Measurements from ENCODE around the gene SSBP2.
"Not testable (repeated sequence)": the region's sequence is repeated elsewhere in the genome, so short reads cannot be mapped to it uniquely, and the experiment has no call there.

SSBP2 gene

GRCh38 chr5:81717860-81718259 lies 33.0 kb downstream of the SSBP2 start:
- Histone ChIP-seq H3K4me3 (ENCODE audit: low read depth in 1 of 2, low read length in 2 of 2) (no peak overlapping the region), H3K79me2 (ENCODE audit: insufficient read depth, low read length) (peaks cover 99% of the 10 kb centered on the region), H3K9me3 (ENCODE audit: insufficient read depth, low read length, severe bottlenecking) (no peaks in the 10 kb centered on the region), H3K36me3 (ENCODE audit: insufficient read depth, low read length) (peaks cover 26% of the 10 kb centered on the region; the same call in 1 of the 2 replicates), H3K27ac (ENCODE audit: low read length) (peak overlapping the region; percentile 38; the same call in 1 of the 2 replicates), H3K9ac (ENCODE audit: low read depth, low read length) (no peak overlapping the region), H4K20me1 (ENCODE audit: insufficient read depth, low read length) (peaks cover 83% of the 10 kb centered on the region), H3K4me2 (ENCODE audit: insufficient read depth, low read length) (no peak overlapping the region), H3K4me1 (ENCODE audit: insufficient read depth, low read length) (peaks cover 64% of the 10 kb centered on the region), H2AFZ (ENCODE audit: low read depth, low read length) (no peak overlapping the region), H3K27me3 (ENCODE audit: insufficient read depth, low read length, poor library complexity) (no peaks in the 10 kb centered on the region)
- no peak for DNase-seq
- no peak for TF ChIP-seq EZH2 (IDR thresholded peaks at IDR 0.05; ENCODE audit: borderline replicate concordance, low read depth, low read length, severe bottlenecking)
- TF ChIP-seq, protein P1, sequence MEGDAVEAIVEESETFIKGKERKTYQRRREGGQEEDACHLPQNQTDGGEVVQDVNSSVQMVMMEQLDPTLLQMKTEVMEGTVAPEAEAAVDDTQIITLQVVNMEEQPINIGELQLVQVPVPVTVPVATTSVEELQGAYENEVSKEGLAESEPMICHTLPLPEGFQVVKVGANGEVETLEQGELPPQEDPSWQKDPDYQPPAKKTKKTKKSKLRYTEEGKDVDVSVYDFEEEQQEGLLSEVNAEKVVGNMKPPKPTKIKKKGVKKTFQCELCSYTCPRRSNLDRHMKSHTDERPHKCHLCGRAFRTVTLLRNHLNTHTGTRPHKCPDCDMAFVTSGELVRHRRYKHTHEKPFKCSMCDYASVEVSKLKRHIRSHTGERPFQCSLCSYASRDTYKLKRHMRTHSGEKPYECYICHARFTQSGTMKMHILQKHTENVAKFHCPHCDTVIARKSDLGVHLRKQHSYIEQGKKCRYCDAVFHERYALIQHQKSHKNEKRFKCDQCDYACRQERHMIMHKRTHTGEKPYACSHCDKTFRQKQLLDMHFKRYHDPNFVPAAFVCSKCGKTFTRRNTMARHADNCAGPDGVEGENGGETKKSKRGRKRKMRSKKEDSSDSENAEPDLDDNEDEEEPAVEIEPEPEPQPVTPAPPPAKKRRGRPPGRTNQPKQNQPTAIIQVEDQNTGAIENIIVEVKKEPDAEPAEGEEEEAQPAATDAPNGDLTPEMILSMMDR (IDR thresholded peaks at IDR 0.05; ENCODE audit: borderline replicate concordance, extremely low read depth, low read length, poor library complexity, severe bottlenecking) = no peak
- no peak for ATAC-seq (ENCODE audit: insufficient read depth, low read depth)

DNA sequence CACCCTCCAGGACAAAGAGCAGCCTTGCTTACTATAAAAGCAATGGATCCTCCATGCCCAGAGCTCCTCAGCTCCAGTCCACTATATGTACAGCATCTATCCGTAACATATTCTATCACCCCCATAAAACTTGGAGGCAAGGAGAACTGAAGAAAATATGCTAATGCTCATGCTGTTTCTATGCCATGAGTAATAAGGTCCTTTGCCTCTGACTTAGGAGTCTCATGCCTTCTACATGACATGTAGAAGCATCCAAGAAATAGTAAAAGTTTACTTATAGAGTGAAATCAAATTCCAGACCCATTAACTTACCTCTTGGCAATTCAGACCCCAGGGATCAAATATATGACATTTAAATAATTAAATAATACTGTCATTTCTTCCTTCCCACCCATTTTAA lies 33.7 kb downstream of the SSBP2 start:
- H3K79me2 ChIP-seq (ENCODE audit: insufficient read depth, low read length) = peaks cover 98% of the 10 kb centered on the region
- H3K4me2 ChIP-seq (ENCODE audit: insufficient read depth, low read length) = no peak overlapping the region
- H3K27ac ChIP-seq (ENCODE audit: low read length) = peak overlapping the region; percentile 28; the same call in 1 of the 2 replicates
- ATAC-seq (ENCODE audit: insufficient read depth, low read depth) = no peak
- peaks cover 26% of the 10 kb centered on the region; the same call in 1 of the 2 replicates for H3K36me3 ChIP-seq (ENCODE audit: insufficient read depth, low read length)
- no peaks in the 10 kb centered on the region for H3K27me3 ChIP-seq (ENCODE audit: insufficient read depth, low read length, poor library complexity)
- no peak overlapping the region for H3K9ac ChIP-seq (ENCODE audit: low read depth, low read length)
- no peak overlapping the region for H3K4me3 ChIP-seq (ENCODE audit: low read depth in 1 of 2, low read length in 2 of 2)
- no peaks in the 10 kb centered on the region for H3K9me3 ChIP-seq (ENCODE audit: insufficient read depth, low read length, severe bottlenecking)
- no peak overlapping the region for H2AFZ ChIP-seq (ENCODE audit: low read depth, low read length)
- no peak for TF ChIP-seq EZH2 (IDR thresholded peaks at IDR 0.05; ENCODE audit: borderline replicate concordance, low read depth, low read length, severe bottlenecking)
- TF ChIP-seq, protein P1 (IDR thresholded peaks at IDR 0.05; ENCODE audit: borderline replicate concordance, extremely low read depth, low read length, poor library complexity, severe bottlenecking) = no peak
- H4K20me1 ChIP-seq (ENCODE audit: insufficient read depth, low read length) = peaks cover 82% of the 10 kb centered on the region
- DNase-seq = no peak
- H3K4me1 ChIP-seq (ENCODE audit: insufficient read depth, low read length) = peaks cover 58% of the 10 kb centered on the region

DNA sequence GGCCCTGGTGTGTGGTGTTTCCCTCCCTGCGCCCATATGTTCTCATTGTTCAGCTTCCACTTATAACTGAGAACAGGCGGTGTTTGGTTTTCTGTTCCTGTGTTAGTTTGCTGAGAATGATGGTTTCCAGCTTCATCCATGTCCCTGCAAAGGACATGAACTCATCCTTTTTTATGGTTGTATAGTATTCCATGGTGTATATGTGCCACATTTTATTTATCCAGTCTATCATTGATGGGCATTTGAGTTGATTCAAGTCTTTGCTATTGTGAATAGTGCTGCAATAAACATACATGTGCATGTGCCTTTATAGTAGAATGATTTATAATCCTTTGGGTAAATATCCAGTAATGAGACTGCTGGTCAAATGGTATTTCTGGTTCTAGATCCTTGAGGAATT lies 36.8 kb downstream of the SSBP2 start:
- not testable (repeated sequence) for H3K27me3 ChIP-seq (ENCODE audit: insufficient read depth, low read length, poor library complexity); H3K4me2 ChIP-seq (ENCODE audit: insufficient read depth, low read length); H3K27ac ChIP-seq (ENCODE audit: low read length); H3K9ac ChIP-seq (ENCODE audit: low read depth, low read length); H3K4me3 ChIP-seq (ENCODE audit: low read depth in 1 of 2, low read length in 2 of 2); ATAC-seq (ENCODE audit: insufficient read depth, low read depth); H3K9me3 ChIP-seq (ENCODE audit: insufficient read depth, low read length, severe bottlenecking); DNase-seq; H2AFZ ChIP-seq (ENCODE audit: low read depth, low read length)
- H3K36me3 ChIP-seq (ENCODE audit: insufficient read depth, low read length) = peaks cover 22% of the 10 kb centered on the region; the same call in 1 of the 2 replicates
- peaks cover 65% of the 10 kb centered on the region for H4K20me1 ChIP-seq (ENCODE audit: insufficient read depth, low read length)
- H3K4me1 ChIP-seq (ENCODE audit: insufficient read depth, low read length) = peaks cover 34% of the 10 kb centered on the region
- H3K79me2 ChIP-seq (ENCODE audit: insufficient read depth, low read length) = peaks cover 98% of the 10 kb centered on the region

GRCh38 chr5:81708889-81709288 lies 42.0 kb downstream of the SSBP2 start:
- Histone ChIP-seq H3K27ac (ENCODE audit: low read length) (0 out of 2 replicates have a peak overlapping the region, but pooled peaks have one; percentile 24), H3K4me2 (ENCODE audit: insufficient read depth, low read length) (no peak overlapping the region), H3K4me3 (ENCODE audit: low read depth in 1 of 2, low read length in 2 of 2) (no peak overlapping the region), H3K4me1 (ENCODE audit: insufficient read depth, low read length) (peaks cover 8% of the 10 kb centered on the region; the same call in 1 of the 2 replicates), H2AFZ (ENCODE audit: low read depth, low read length) (no peak overlapping the region), H4K20me1 (ENCODE audit: insufficient read depth, low read length) (peaks cover 57% of the 10 kb centered on the region; the same call in 1 of the 2 replicates), H3K27me3 (ENCODE audit: insufficient read depth, low read length, poor library complexity) (no peaks in the 10 kb centered on the region), H3K36me3 (ENCODE audit: insufficient read depth, low read length) (peaks cover 48% of the 10 kb centered on the region), H3K9me3 (ENCODE audit: insufficient read depth, low read length, severe bottlenecking) (no peaks in the 10 kb centered on the region), H3K79me2 (ENCODE audit: insufficient read depth, low read length) (peaks cover 99% of the 10 kb centered on the region), H3K9ac (ENCODE audit: low read depth, low read length) (no peak overlapping the region)
- ATAC-seq (ENCODE audit: insufficient read depth, low read depth) = no peak
- TF ChIP-seq, protein P1 (IDR thresholded peaks at IDR 0.05; ENCODE audit: borderline replicate concordance, extremely low read depth, low read length, poor library complexity, severe bottlenecking) = no peak
- TF ChIP-seq EZH2 (IDR thresholded peaks at IDR 0.05; ENCODE audit: borderline replicate concordance, low read depth, low read length, severe bottlenecking) = no peak
- no peak for DNase-seq
